BJ (cell line): ENCODE data around the gene MGA. TPM values are rescaled to one million over a fixed set of nuclear protein-coding genes. Genes with fewer than 3 reads are reported as not detected.

ENCODE experiments used
- CTCF ChIA-PET: fragments of 350-600 bp; formaldehyde crosslinking; extraction: SDS; loops from one replicate; lab custom pipeline; 2021; ENCODE audit warnings: antibody characterized with exemption, inconsistent platforms; lab: Yijun Ruan, JAX
- POLR2A ChIA-PET: fragments of 300-600 bp; sonication (Branson Sonifier 250); formaldehyde crosslinking; extraction: SDS; loops from one replicate; lab custom pipeline; 2021; ENCODE audit warnings: antibody characterized with exemption; lab: Charles Lee
- DNase-seq: peaks from one replicate; pipeline ENCODE4 v3.0.0-alpha.2; 2011; ENCODE audit warnings: low read depth
- H3K27me3 ChIP-seq: 2 replicates; pipeline ENCODE4 v1.6.0; 2011; ENCODE audit warnings: low read length; ENCODE audit not compliant: control insufficient read depth, insufficient read depth
- H3K36me3 ChIP-seq: 2 replicates; pipeline ENCODE4 v1.5.1; 2011; ENCODE audit warnings: low read length; ENCODE audit not compliant: control insufficient read depth, insufficient read depth
- H3K4me3 ChIP-seq: 2 replicates; pipeline ENCODE4 v1.5.1; 2011; ENCODE audit warnings: low read depth, mild to moderate bottlenecking, control low read depth, low read length
- polyA plus RNA-seq: library from polyadenylated mRNA; depleted of rRNA; stranded (reverse); fragments of >200 nt; gene quantifications from 2 replicates; pipeline ENCODE4 v1.2.3, GENCODE V29; 2011
- TF ChIP-seq, protein P1 (sequence below): IDR thresholded peaks from 2 replicates; pipeline ENCODE4 v1.5.1; 2011; ENCODE audit warnings: low read depth, mild to moderate bottlenecking, control low read depth, inconsistent platforms, low read length, moderate library complexity; ENCODE audit not compliant: insufficient read depth

The MGA gene
- polyA plus RNA-seq, 1 experiment: 4.7 TPM

DNA sequence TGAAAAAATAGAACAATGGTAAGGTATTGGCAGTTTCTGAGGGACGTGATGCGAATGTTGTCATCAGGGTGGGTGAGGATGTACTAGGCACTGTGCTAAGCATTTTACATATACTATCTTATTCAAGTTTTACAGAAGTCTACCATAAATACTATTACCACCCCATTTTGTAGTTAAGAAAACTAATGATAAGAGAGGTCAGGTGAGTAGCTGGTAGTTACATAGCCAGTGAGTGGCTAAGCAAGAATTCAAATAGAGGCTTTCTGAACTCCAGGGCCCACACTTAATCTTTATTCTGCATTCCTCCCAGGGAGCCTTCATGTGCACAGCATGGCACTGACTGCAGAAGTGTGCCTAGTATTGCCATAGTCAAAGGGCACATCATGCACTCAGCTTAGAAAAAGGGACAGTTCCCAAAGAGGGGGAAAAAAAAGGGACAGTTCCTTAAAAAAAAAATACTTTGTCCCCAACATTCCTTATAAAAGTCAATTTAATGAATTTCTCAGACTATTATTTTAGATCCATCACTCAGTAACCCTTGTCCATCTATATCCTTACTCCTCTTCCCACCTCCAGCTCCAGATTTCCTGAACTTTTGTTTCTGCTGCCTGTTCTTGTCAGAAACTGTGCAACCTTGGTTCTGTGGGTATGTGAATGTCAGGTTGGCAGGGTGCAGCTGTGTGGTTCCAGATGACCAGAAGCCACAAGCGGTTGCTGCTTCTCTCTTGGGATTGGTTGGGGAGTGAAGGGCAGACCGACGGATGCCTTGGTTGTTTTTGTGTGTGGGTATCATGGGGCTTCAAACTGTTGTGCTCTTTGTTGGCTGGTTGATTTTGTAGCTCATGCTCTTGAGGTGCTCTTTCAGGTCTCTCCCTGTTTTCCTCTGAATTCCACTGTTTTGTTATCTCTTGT is 122.4 kb downstream of the MGA start:
- POLR2A ChIA-PET: interaction anchor here (0.6 kb wide), 2 partner anchors 9 to 11 kb away, joined by 4 to 7 read pairs; no protein-coding TSS in a partner anchor
- no peaks in the 10 kb centered on the region for H3K36me3 ChIP-seq
- TF ChIP-seq, protein P1, sequence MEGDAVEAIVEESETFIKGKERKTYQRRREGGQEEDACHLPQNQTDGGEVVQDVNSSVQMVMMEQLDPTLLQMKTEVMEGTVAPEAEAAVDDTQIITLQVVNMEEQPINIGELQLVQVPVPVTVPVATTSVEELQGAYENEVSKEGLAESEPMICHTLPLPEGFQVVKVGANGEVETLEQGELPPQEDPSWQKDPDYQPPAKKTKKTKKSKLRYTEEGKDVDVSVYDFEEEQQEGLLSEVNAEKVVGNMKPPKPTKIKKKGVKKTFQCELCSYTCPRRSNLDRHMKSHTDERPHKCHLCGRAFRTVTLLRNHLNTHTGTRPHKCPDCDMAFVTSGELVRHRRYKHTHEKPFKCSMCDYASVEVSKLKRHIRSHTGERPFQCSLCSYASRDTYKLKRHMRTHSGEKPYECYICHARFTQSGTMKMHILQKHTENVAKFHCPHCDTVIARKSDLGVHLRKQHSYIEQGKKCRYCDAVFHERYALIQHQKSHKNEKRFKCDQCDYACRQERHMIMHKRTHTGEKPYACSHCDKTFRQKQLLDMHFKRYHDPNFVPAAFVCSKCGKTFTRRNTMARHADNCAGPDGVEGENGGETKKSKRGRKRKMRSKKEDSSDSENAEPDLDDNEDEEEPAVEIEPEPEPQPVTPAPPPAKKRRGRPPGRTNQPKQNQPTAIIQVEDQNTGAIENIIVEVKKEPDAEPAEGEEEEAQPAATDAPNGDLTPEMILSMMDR: no peak
- no peaks in the 10 kb centered on the region for H3K27me3 ChIP-seq
- CTCF ChIA-PET: interaction anchor here (1.7 to 13.2 kb wide), 4 partner anchors 8 to 30 kb away, joined by 4 to 97 read pairs (median 10); partner anchors contain the start of gene MAPKBP1
- no peak for DNase-seq
- H3K4me3 ChIP-seq: no peak overlapping the region

DNA sequence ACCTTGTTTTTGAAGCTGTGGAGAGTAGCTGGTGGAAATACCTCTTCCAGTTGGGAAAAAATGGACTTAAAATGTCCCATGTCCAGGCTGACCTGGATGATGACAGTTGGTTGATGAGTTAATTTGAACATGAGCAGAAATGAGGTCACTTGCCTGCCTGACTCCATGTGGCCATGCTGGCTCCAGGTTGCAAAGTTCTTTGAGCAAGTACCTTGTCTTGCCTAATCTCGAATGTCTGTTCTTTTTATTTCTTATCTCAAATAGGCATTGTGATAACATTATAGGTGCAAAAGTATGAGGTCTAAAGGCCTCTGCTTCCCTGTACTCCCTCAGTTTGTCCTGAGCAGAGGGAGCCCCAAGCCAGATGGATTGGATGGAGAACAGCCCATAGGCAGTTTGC is 123.1 kb downstream of the MGA start:
- Histone ChIP-seq H3K4me3 (no peak overlapping the region), H3K36me3 (no peaks in the 10 kb centered on the region), H3K27me3 (no peaks in the 10 kb centered on the region)
- no peak for DNase-seq
- TF ChIP-seq, protein P1: no peak
- CTCF ChIA-PET: interaction anchor here (1.7 to 13.2 kb wide), 4 partner anchors 9 to 29 kb away, joined by 4 to 97 read pairs (median 10); partner anchors contain the start of gene MAPKBP1
- POLR2A ChIA-PET: interaction anchor here (0.6 kb wide), 1 partner anchor 10 kb away, joined by 7 read pairs; no protein-coding TSS in a partner anchor

DNA sequence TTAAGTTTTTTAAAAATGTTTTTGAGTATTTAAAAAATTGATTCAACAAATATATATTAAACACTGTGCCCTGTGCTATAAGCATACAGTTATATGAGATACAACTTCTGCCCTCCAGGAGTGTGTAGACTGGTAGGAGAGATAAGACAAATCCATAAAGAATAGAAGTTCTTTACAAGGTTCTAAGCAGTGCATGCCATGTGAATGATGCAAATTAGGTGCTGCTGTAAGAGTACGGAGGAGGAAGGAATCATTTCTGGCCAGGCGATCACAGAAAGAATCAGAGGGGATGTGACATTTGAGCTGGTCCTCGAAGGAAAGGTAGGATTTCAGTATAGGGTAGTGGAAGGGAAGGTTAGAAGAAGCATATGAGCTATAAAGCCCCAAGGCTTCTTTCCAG is 128.1 kb downstream of the MGA start:
- TF ChIP-seq, protein P1: no peak
- no peak overlapping the region for H3K4me3 ChIP-seq
- no peaks in the 10 kb centered on the region for H3K36me3 ChIP-seq
- POLR2A ChIA-PET: no interaction called here
- DNase-seq: no peak
- CTCF ChIA-PET: interaction anchor here (1.3 to 3.1 kb wide), 3 partner anchors 12 to 23 kb away, joined by 4 to 15 read pairs (median 8); no protein-coding TSS in a partner anchor
- no peaks in the 10 kb centered on the region for H3K27me3 ChIP-seq

DNA sequence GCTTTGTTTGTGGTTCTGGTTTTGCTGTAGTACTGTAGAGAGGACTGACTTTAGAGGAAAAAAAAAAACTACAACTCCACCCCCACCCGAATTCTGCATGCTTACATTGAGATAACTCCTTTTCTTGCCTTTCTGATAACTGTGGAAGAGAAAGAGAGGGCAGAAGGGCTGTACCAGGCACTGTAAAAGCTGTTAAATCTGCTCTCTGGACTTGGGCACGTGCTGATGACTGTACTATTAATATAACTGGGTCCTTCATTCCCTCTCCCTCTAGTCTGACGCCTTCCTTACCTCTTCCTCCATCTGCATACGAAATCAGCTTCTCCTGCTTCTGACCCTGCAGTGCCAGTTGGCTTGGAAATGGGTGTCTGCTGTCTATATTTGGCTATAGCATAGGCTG is 129.0 kb downstream of the MGA start:
- H3K36me3 ChIP-seq: no peaks in the 10 kb centered on the region
- ChIA-PET POLR2A (no interaction called here), CTCF (interaction anchor here (0.6 to 3.1 kb wide), 6 partner anchors 9 to 180 kb away, joined by 3 to 15 read pairs (median 5); no protein-coding TSS in a partner anchor)
- H3K27me3 ChIP-seq: no peaks in the 10 kb centered on the region
- no peak overlapping the region for H3K4me3 ChIP-seq
- TF ChIP-seq, protein P1: no peak
- DNase-seq: no peak

DNA sequence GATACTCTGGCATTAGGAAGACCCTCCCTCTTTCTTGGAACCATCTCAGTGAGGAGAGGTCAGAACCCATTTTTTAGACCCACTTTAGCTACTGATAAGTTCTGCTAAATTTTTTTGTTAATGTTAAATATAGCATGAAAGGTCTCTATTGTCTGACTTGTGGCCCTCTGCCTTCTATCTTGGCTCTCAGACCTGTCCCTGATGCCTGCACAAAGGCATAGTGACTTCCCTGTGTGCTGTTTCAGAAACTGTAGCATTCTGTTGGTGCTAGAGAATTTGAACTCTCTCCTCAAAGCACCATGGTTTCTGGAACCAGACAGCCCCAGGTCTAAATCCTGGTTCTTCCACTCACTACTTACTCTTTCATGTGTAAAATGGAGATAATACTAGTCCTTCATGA is 129.5 kb downstream of the MGA start:
- TF ChIP-seq, protein P1: no peak
- no peak for DNase-seq
- POLR2A ChIA-PET: no interaction called here
- CTCF ChIA-PET: interaction anchor here (0.6 to 3.1 kb wide), 5 partner anchors 9 to 181 kb away, joined by 3 to 15 read pairs (median 6); no protein-coding TSS in a partner anchor
- Histone ChIP-seq H3K36me3 (no peaks in the 10 kb centered on the region), H3K27me3 (no peaks in the 10 kb centered on the region), H3K4me3 (no peak overlapping the region)
